Brain microvascular endothelial cell (primary cell): ENCODE measurements around the gene EPAS1.
A peak's percentile ranks its signal among the peaks of the same experiment; 100 is the strongest.

ENCODE experiments used
- DNase-seq: peaks from one replicate; pipeline ENCODE4 v3.0.0-alpha.2; 2020
- H3K27ac ChIP-seq: fragments of 250-450 bp; sonication (Bioruptor Pico); 2 replicates; pipeline ENCODE4 v1.5.1; 2020; ENCODE audit warnings: mild to moderate bottlenecking, moderate library complexity
- H3K27me3 ChIP-seq: fragments of 250-450 bp; sonication (Bioruptor Pico); replicated peaks from 2 replicates; pipeline ENCODE4 v1.5.1; 2020; ENCODE audit warnings: mild to moderate bottlenecking
- H3K36me3 ChIP-seq: fragments of 250-450 bp; sonication (Bioruptor Pico); replicated peaks from 2 replicates; pipeline ENCODE4 v1.5.1; 2020; ENCODE audit warnings: mild to moderate bottlenecking
- H3K4me3 ChIP-seq: 2 replicates; pipeline ENCODE4 v1.5.1; 2011; ENCODE audit warnings: low read depth, mild to moderate bottlenecking, control low read depth, low read length, moderate library complexity
- in situ Hi-C: cut with HindIII; loops from 2 replicates; pipeline ENCODE4 v1.10.0; 2017; ENCODE audit warnings: low sequenced_read_pairs, low pct_ligation_motif_present
- TF ChIP-seq, protein P1 (sequence below): IDR thresholded peaks from 2 replicates; pipeline ENCODE4 v1.5.1; 2011; ENCODE audit warnings: low read depth, mild to moderate bottlenecking, moderate library complexity, low read length, control low read depth, inconsistent platforms; ENCODE audit errors: missing control alignments

Gene EPAS1

DNA sequence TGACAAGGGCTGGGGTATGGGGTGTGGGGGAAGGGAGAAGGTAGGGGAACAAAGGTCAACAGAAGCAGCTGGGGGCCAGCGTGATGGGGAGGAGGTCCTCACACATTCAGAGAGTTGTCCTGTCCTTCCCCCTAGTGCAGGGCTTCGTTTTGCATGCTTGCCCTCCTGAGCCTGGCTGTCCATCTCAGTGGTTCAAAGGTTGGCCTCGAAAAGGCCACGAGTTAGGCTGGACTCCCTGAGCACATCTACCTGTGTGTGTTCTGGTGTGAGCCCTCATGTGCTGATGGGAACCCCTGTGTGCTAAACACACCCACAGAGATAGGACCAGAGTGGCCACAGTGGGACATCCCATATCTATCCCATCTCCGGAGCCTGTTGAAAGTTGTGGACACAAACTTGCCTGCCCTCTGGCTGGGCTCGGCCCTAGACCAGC lies 51.9 kb downstream of the EPAS1 start:
- in situ Hi-C loops = no loop called here
- H3K36me3 ChIP-seq = peaks cover 46% of the 10 kb centered on the region
- no peak overlapping the region for H3K4me3 ChIP-seq
- TF ChIP-seq, protein P1, sequence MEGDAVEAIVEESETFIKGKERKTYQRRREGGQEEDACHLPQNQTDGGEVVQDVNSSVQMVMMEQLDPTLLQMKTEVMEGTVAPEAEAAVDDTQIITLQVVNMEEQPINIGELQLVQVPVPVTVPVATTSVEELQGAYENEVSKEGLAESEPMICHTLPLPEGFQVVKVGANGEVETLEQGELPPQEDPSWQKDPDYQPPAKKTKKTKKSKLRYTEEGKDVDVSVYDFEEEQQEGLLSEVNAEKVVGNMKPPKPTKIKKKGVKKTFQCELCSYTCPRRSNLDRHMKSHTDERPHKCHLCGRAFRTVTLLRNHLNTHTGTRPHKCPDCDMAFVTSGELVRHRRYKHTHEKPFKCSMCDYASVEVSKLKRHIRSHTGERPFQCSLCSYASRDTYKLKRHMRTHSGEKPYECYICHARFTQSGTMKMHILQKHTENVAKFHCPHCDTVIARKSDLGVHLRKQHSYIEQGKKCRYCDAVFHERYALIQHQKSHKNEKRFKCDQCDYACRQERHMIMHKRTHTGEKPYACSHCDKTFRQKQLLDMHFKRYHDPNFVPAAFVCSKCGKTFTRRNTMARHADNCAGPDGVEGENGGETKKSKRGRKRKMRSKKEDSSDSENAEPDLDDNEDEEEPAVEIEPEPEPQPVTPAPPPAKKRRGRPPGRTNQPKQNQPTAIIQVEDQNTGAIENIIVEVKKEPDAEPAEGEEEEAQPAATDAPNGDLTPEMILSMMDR = no peak
- no peak for DNase-seq
- H3K27ac ChIP-seq = no peak overlapping the region
- H3K27me3 ChIP-seq = no peaks in the 10 kb centered on the region

GRCh38 chr2:46350029-46350689 lies 53.0 kb downstream of the EPAS1 start:
- H3K36me3 ChIP-seq = peaks cover 47% of the 10 kb centered on the region
- H3K27ac ChIP-seq = no peak overlapping the region

DNA sequence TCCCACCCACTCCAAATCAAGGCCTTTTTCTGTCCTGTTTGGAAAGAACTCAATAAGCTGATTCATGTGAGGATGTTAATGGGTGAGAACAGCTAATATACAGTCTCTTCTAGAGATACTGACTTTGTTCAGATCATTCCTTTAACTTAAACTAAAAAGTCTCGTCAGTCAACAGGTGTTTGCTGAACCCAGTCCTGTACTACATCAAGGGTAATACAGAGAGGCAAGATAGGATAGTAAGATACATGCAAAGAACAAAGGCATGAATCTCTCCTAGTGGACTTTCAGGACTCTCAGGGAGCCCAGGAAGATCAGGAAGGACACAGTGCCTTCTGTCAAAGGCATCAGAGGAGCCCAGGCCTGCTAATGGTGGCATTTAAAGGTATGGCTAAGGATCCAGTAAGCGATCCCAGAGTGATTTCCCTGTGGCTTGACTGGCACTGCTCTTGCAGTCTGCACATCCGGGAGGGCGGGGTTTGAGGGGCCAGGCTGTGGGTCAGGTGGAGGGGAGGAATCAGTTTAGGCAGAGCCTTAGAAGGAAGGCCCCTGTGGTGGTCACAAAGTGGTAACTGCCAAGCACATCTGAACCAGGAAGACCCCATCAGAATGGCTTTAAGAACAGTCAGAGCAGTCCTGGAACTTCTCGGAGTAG lies 54.0 kb downstream of the EPAS1 start:
- Histone ChIP-seq H3K4me3 (no peak overlapping the region), H3K36me3 (peaks cover 51% of the 10 kb centered on the region), H3K27me3 (no peaks in the 10 kb centered on the region), H3K27ac (no peak overlapping the region)
- TF ChIP-seq, protein P1 = no peak
- in situ Hi-C loops = no loop called here
- DNase-seq = no peak

More at GRCh38 chr2:46350029-46350689, 53.0 kb downstream of the EPAS1 start:
- in situ Hi-C loops = no loop called here
- H3K4me3 ChIP-seq = no peak overlapping the region
- H3K27me3 ChIP-seq = no peaks in the 10 kb centered on the region
- TF ChIP-seq, protein P1 = no peak
- no peak for DNase-seq

DNA sequence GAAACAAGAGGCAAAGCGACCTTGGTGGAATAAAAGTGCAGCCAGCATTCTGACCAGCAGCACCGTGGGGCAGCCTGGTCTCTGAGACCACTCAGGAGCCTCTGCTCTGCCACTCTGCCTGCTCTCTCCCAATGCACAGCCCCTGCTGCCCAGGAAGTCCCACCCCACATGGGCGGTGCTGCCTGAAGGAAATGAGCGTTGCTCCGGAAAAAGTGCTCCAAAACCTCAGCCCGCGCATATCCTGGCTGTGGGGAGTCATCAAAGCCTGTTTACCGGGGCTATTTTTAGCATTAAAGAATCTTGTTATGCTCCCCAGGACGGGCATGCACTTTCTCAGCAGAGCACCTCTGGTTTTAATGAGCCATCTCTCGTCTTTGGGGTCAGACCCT lies 54.5 kb downstream of the EPAS1 start:
- H3K4me3 ChIP-seq = no peak overlapping the region

GRCh38 chr2:46352621-46353020 lies 55.4 kb downstream of the EPAS1 start:
- Histone ChIP-seq H3K36me3 (peaks cover 55% of the 10 kb centered on the region), H3K27me3 (no peaks in the 10 kb centered on the region), H3K4me3 (no peak overlapping the region), H3K27ac (no peak overlapping the region)
- TF ChIP-seq, protein P1 = peak; percentile 41
- DNase-seq = no peak
- in situ Hi-C loops = no loop called here

More for the DNA sequence above, 54.5 kb downstream of the EPAS1 start:
- in situ Hi-C loops = no loop called here
- TF ChIP-seq, protein P1 = no peak
- Histone ChIP-seq H3K27ac (no peak overlapping the region), H3K36me3 (peaks cover 56% of the 10 kb centered on the region), H3K27me3 (no peaks in the 10 kb centered on the region)
- DNase-seq = no peak
